HepG2 (cell line): ENCODE data around the gene SEMA3E.

Experiments
- CREM ChIP-seq, 2 experiments: sonication (generic) in 1 of 2; formaldehyde crosslinking in 1 of 2; IDR thresholded peaks; 2 replicates each; pipeline versions ENCODE4 v1.4.0 to v1.6.1; 2016 to 2020; ENCODE audit warnings: antibody characterized with exemption in 1 of 2, mild to moderate bottlenecking in 1 of 2, missing genetic modification reagents in 1 of 2
- JUN ChIP-seq: sonication (generic); formaldehyde crosslinking; IDR thresholded peaks from 2 replicates; pipeline ENCODE4 v1.4.0; 2020; ENCODE audit warnings: mild to moderate bottlenecking, missing genetic modification reagents
- KDM5B ChIP-seq: sonication (generic); formaldehyde crosslinking; IDR thresholded peaks from 2 replicates; pipeline ENCODE4 v1.4.0; 2020; ENCODE audit warnings: missing genetic modification reagents, mild to moderate bottlenecking, borderline replicate concordance
- KLF15 ChIP-seq: sonication (generic); formaldehyde crosslinking; IDR thresholded peaks from 2 replicates; pipeline ENCODE4 v1.8.1; 2023; ENCODE audit warnings: borderline replicate concordance, mild to moderate bottlenecking, inconsistent platforms, missing genetic modification reagents, mixed read lengths
- NR2F6 ChIP-seq, 2 experiments: IDR thresholded peaks; 2 replicates each; pipeline ENCODE4 v1.6.1; 2016; ENCODE audit warnings: antibody characterized with exemption in 1 of 2, mild to moderate bottlenecking in 1 of 2
- SRF ChIP-seq: IDR thresholded peaks from 2 replicates; pipeline ENCODE4 v1.6.1; 2011; ENCODE audit warnings: mild to moderate bottlenecking, low read depth, low read length, moderate library complexity
- ZFP36 ChIP-seq: fragments of 150-350 bp; IDR thresholded peaks from 2 replicates; pipeline ENCODE4 v1.6.1; 2018; ENCODE audit warnings: borderline replicate concordance, low read length, low read depth; ENCODE audit not compliant: partially characterized antibody
- ZNF589 ChIP-seq: sonication (generic); formaldehyde crosslinking; conservative IDR thresholded peaks from 2 replicates; pipeline ENCODE4 v1.8.0; 2022; ENCODE audit warnings: mild to moderate bottlenecking, moderate library complexity, missing genetic modification reagents
- TF ChIP-seq, protein P1 (sequence below): sonication (generic); formaldehyde crosslinking; IDR thresholded peaks from 2 replicates; pipeline ENCODE4 v1.5.0; 2020; ENCODE audit warnings: mild to moderate bottlenecking, missing genetic modification reagents, moderate library complexity
- TF ChIP-seq, protein P2 (sequence below): conservative IDR thresholded peaks from 2 replicates; pipeline ENCODE4 v1.6.1; 2018; ENCODE audit warnings: missing genetic modification reagents
- TF ChIP-seq, protein P3 (sequence below): sonication (generic); formaldehyde crosslinking; IDR thresholded peaks from 2 replicates; pipeline ENCODE4 v1.8.1; 2023; ENCODE audit warnings: mild to moderate bottlenecking, missing genetic modification reagents
- TF ChIP-seq, protein P4 (sequence below): sonication (generic); formaldehyde crosslinking; conservative IDR thresholded peaks from 2 replicates; pipeline ENCODE4 v1.4.0; 2020; ENCODE audit warnings: missing genetic modification reagents

DNA sequence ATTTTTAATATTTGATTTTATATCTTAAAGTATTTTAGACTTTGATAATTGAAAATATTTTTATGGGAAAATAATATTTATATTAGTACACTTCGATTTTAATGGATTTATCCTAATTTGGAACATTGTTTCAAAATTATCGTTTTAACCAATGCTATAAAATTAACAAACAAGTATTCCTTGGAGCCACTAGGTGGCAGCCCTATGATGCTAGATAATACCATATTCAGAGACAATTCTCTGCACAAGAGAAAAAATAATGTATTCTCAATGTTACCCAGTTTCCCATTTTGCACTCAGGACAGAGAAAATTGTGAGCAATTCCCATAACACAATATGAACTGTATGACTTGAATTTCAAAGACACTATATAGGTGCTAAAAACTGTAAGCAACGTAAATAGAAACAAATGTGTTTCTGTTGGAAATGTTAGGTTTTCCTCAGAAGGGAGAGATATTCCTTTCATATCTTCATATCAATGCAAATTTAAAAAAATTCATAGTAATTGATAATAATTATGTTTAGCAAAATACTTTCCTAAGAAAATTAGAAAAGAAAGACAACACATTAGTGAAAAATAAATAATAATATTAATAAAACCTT is 237.8 kb downstream of the SEMA3E start:
- TF ChIP-seq ZFP36 (no peak), NR2F6 (IDR thresholded peaks at IDR 0.05) (no peak), NR2F6 (CRISPR knock-in tag; IDR thresholded peaks at IDR 0.05) (no peak), CREM (IDR thresholded peaks at IDR 0.05) (no peak), CREM (CRISPR knock-in tag; IDR thresholded peaks at IDR 0.05) (no peak), ZNF589 (CRISPR knock-in tag) (no peak), KDM5B (no peak), JUN (no peak), KLF15 (CRISPR knock-in tag) (no peak), SRF (no peak)
- TF ChIP-seq, protein P1, sequence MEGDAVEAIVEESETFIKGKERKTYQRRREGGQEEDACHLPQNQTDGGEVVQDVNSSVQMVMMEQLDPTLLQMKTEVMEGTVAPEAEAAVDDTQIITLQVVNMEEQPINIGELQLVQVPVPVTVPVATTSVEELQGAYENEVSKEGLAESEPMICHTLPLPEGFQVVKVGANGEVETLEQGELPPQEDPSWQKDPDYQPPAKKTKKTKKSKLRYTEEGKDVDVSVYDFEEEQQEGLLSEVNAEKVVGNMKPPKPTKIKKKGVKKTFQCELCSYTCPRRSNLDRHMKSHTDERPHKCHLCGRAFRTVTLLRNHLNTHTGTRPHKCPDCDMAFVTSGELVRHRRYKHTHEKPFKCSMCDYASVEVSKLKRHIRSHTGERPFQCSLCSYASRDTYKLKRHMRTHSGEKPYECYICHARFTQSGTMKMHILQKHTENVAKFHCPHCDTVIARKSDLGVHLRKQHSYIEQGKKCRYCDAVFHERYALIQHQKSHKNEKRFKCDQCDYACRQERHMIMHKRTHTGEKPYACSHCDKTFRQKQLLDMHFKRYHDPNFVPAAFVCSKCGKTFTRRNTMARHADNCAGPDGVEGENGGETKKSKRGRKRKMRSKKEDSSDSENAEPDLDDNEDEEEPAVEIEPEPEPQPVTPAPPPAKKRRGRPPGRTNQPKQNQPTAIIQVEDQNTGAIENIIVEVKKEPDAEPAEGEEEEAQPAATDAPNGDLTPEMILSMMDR (CRISPR knock-in tag), result peak; percentile 51
- TF ChIP-seq, protein P2, sequence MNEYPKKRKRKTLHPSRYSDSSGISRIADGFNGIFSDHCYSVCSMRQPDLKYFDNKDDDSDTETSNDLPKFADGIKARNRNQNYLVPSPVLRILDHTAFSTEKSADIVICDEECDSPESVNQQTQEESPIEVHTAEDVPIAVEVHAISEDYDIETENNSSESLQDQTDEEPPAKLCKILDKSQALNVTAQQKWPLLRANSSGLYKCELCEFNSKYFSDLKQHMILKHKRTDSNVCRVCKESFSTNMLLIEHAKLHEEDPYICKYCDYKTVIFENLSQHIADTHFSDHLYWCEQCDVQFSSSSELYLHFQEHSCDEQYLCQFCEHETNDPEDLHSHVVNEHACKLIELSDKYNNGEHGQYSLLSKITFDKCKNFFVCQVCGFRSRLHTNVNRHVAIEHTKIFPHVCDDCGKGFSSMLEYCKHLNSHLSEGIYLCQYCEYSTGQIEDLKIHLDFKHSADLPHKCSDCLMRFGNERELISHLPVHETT (CRISPR knock-in tag), result no peak
- TF ChIP-seq, protein P3, sequence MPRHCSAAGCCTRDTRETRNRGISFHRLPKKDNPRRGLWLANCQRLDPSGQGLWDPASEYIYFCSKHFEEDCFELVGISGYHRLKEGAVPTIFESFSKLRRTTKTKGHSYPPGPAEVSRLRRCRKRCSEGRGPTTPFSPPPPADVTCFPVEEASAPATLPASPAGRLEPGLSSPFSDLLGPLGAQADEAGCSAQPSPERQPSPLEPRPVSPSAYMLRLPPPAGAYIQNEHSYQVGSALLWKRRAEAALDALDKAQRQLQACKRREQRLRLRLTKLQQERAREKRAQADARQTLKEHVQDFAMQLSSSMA, result no peak
- TF ChIP-seq, protein P4, sequence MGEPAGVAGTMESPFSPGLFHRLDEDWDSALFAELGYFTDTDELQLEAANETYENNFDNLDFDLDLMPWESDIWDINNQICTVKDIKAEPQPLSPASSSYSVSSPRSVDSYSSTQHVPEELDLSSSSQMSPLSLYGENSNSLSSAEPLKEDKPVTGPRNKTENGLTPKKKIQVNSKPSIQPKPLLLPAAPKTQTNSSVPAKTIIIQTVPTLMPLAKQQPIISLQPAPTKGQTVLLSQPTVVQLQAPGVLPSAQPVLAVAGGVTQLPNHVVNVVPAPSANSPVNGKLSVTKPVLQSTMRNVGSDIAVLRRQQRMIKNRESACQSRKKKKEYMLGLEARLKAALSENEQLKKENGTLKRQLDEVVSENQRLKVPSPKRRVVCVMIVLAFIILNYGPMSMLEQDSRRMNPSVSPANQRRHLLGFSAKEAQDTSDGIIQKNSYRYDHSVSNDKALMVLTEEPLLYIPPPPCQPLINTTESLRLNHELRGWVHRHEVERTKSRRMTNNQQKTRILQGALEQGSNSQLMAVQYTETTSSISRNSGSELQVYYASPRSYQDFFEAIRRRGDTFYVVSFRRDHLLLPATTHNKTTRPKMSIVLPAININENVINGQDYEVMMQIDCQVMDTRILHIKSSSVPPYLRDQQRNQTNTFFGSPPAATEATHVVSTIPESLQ (CRISPR knock-in tag), result no peak
